H1 (cell line): ENCODE data around the gene WWC1.

ENCODE experiments used
- CTCF ChIP-seq, 3 experiments: IDR thresholded peaks; 1 replicate in 2 of 3; 2 replicates in 1 of 3; pipeline versions ENCODE4 v1.5.1 to v1.6.1; 2011; ENCODE audit warnings: low read length in 3 of 3, mild to moderate bottlenecking in 3 of 3, inconsistent platforms in 2 of 3, low read depth in 1 of 3, moderate library complexity in 1 of 3; ENCODE audit not compliant: insufficient read depth in 1 of 3; ENCODE audit errors: control extremely low read depth in 1 of 3
- FOSL1 ChIP-seq: IDR thresholded peaks from 2 replicates; pipeline ENCODE4 v1.6.1; 2011; ENCODE audit warnings: mild to moderate bottlenecking, low read depth, low read length, moderate library complexity; ENCODE audit not compliant: insufficient read depth
- RBBP5 ChIP-seq: IDR thresholded peaks from 2 replicates; pipeline ENCODE4 v1.7.1; 2012; ENCODE audit warnings: low read depth, mild to moderate bottlenecking, inconsistent platforms, low read length, moderate library complexity, borderline replicate concordance

DNA sequence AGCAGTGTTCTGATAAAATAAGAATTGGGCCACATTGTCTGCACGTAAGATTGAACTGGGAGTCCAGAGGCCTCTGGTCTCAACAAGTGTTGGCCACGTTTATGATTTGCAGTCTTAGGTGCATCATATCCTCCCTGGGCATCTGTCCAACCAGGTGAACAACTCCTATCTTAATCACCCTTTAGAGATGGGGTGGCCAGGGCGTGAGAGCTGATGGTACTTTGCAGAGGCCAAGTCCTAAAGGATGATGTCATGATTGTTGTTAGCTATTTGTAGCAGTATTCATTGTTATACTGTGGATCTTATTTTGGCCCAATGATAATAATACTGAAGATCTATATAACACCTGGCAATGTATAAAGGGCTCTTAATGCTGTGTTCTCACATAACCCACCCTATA, 121.6 kb downstream of the WWC1 start:
- TF ChIP-seq CTCF (IDR thresholded peaks at IDR 0.05; ENCODE audit: control extremely low read depth in 1 of 3, insufficient read depth in 1 of 3, low read depth in 1 of 3, low read length in 3 of 3) (no peak), RBBP5 (no peak), FOSL1 (no peak)
